Smooth muscle cell (in vitro differentiated cells): ENCODE data around the gene KDM1A. TPM values are rescaled to one million over a fixed set of nuclear protein-coding genes. Genes with fewer than 3 reads are reported as not detected.
"Not testable (repeated sequence)": the region's sequence is repeated elsewhere in the genome, so short reads cannot be mapped to it uniquely, and the experiment has no call there.

Source experiments
- DNase-seq: peaks from one replicate; lab custom pipeline; 2025; ENCODE audit not compliant: unreplicated experiment; lab: John Stamatoyannopoulos, UW
- H2AFZ ChIP-seq: fragments of 200-600 bp; sonication (generic); 2 replicates; pipeline ENCODE4 v1.6.0; 2016; ENCODE audit warnings: antibody characterized with exemption, low read depth, mild to moderate bottlenecking
- H3F3A ChIP-seq: fragments of 200-600 bp; sonication (generic); 2 replicates; pipeline ENCODE4 v1.6.0; 2017; ENCODE audit warnings: antibody characterized with exemption, low read depth
- H3K27ac ChIP-seq: fragments of 200-600 bp; sonication (generic); 2 replicates; pipeline ENCODE4 v1.5.1; 2016; ENCODE audit warnings: low read depth, mild to moderate bottlenecking
- H3K27me3 ChIP-seq: fragments of 200-600 bp; sonication (generic); 2 replicates; pipeline ENCODE4 v1.6.1; 2016; ENCODE audit warnings: low read depth, mild to moderate bottlenecking
- H3K36me3 ChIP-seq: fragments of 200-600 bp; sonication (generic); 2 replicates; pipeline ENCODE4 v1.5.1; 2016; ENCODE audit warnings: low read depth
- H3K4me1 ChIP-seq: fragments of 200-600 bp; sonication (generic); 2 replicates; pipeline ENCODE4 v1.5.1; 2016; ENCODE audit warnings: low read depth
- H3K4me2 ChIP-seq: fragments of 200-600 bp; sonication (generic); 2 replicates; pipeline ENCODE4 v1.6.0; 2016; ENCODE audit warnings: mild to moderate bottlenecking
- H3K4me3 ChIP-seq: fragments of 200-600 bp; sonication (generic); 2 replicates; pipeline ENCODE4 v1.5.1; 2016; ENCODE audit warnings: mild to moderate bottlenecking
- H3K79me2 ChIP-seq: fragments of 200-600 bp; sonication (generic); 2 replicates; pipeline ENCODE4 v1.6.0; 2016; ENCODE audit warnings: low read depth, mild to moderate bottlenecking
- H3K9ac ChIP-seq: fragments of 200-600 bp; sonication (generic); 2 replicates; pipeline ENCODE4 v1.6.0; 2016; ENCODE audit warnings: low read depth
- H3K9me3 ChIP-seq: fragments of 200-600 bp; sonication (generic); replicated peaks from 2 replicates; pipeline ENCODE4 v1.5.1; 2016; ENCODE audit warnings: low read depth
- H4K20me1 ChIP-seq: fragments of 200-600 bp; sonication (generic); 2 replicates; pipeline ENCODE4 v1.6.0; 2016; ENCODE audit warnings: low read depth
- CTCF ChIP-seq: fragments of 200-600 bp; sonication (generic); IDR thresholded peaks from 2 replicates; pipeline ENCODE4 v1.5.1; 2017; ENCODE audit warnings: borderline replicate concordance, mild to moderate bottlenecking, antibody characterized with exemption; ENCODE audit not compliant: insufficient read depth, poor library complexity, severe bottlenecking
- WGBS: methylation state at CpG from one replicate; pipeline ENCODE4 v1.1.7; 2016; ENCODE audit warnings: low lambda C conversion rate; 5-methylcytosine and 5-hydroxymethylcytosine counted together
- polyA plus RNA-seq: library from polyadenylated mRNA; unstranded; fragments of >200 nt; fragmentation: Nextera tagmentation; extraction: Ambion mirVana; gene quantifications from 2 replicates; pipeline ENCODE4 v1.2.1, GENCODE V29; 2016
- total RNA-seq: library from RNA; depleted of rRNA; stranded (reverse); fragments of >200 nt; gene quantifications from 2 replicates; pipeline ENCODE4 v1.2.3, GENCODE V29; 2014

Gene KDM1A
- total and polyA plus RNA-seq, 2 experiments from 2014 or later: 93.0 to 103 TPM

- Histone ChIP-seq H3K4me3 (no peak overlapping the region), H3K4me1 (no peaks in the 10 kb centered on the region), H3K9ac (no peak overlapping the region), H3F3A (no peaks in the 10 kb centered on the region), H3K36me3 (no peaks in the 10 kb centered on the region), H2AFZ (no peak overlapping the region), H3K27ac (no peak overlapping the region), H3K27me3 (peaks cover 3% of the 10 kb centered on the region), H4K20me1 (no peaks in the 10 kb centered on the region), H3K9me3 (no peaks in the 10 kb centered on the region), H3K79me2 (no peaks in the 10 kb centered on the region), H3K4me2 (no peak overlapping the region)
- 91% methylated on average over 4 of the region's 4 CpGs for WGBS
- no peak for TF ChIP-seq CTCF
- no peak for DNase-seq
These were observed 12.2 kb upstream of the KDM1A start for GRCh38 chr1:23007106-23007505.

- no peaks in the 10 kb centered on the region for H3K79me2 ChIP-seq
- H3F3A ChIP-seq: no peaks in the 10 kb centered on the region
- H3K27ac ChIP-seq: no peak overlapping the region
- no peak for DNase-seq
- H3K36me3 ChIP-seq: no peaks in the 10 kb centered on the region
- H3K4me2 ChIP-seq: no peak overlapping the region
- H4K20me1 ChIP-seq: no peaks in the 10 kb centered on the region
- peaks cover 3% of the 10 kb centered on the region for H3K27me3 ChIP-seq
- WGBS: 94% methylated on average over 2 of the region's 2 CpGs
- H3K9ac ChIP-seq: no peak overlapping the region
- H3K4me3 ChIP-seq: no peak overlapping the region
- no peak overlapping the region for H2AFZ ChIP-seq
- no peaks in the 10 kb centered on the region for H3K4me1 ChIP-seq
- TF ChIP-seq CTCF: no peak
- H3K9me3 ChIP-seq: no peaks in the 10 kb centered on the region
These were observed 10.4 kb upstream of the KDM1A start for GRCh38 chr1:23008901-23009300.

- not testable (repeated sequence) for H3K4me2 ChIP-seq, DNase-seq, H2AFZ ChIP-seq, H3K27ac ChIP-seq, H3K27me3 ChIP-seq, H4K20me1 ChIP-seq, H3K36me3 ChIP-seq, H3K9me3 ChIP-seq, H3K4me3 ChIP-seq, H3K4me1 ChIP-seq, H3K79me2 ChIP-seq, H3K9ac ChIP-seq, H3F3A ChIP-seq
- 89% methylated on average over 8 of the region's 8 CpGs for WGBS
These were observed 9.2 kb upstream of the KDM1A start for GRCh38 chr1:23010025-23010424.

GRCh38 chr1:23013657-23014056 is 5.6 kb upstream of the KDM1A start:
- H2AFZ ChIP-seq: no peak overlapping the region
- no peak for TF ChIP-seq CTCF
- 90% methylated on average over 3 of the region's 3 CpGs for WGBS

More at GRCh38 chr1:23013657-23014056, 5.6 kb upstream of the KDM1A start:
- Histone ChIP-seq H4K20me1 (no peaks in the 10 kb centered on the region), H3K4me1 (no peaks in the 10 kb centered on the region), H3K9ac (no peak overlapping the region), H3K27ac (no peak overlapping the region), H3K9me3 (no peaks in the 10 kb centered on the region), H3F3A (no peaks in the 10 kb centered on the region), H3K36me3 (no peaks in the 10 kb centered on the region), H3K79me2 (no peaks in the 10 kb centered on the region), H3K4me3 (no peak overlapping the region), H3K27me3 (no peaks in the 10 kb centered on the region), H3K4me2 (no peak overlapping the region)
- no peak for DNase-seq
